Spleen (tissue), 7 donors: ENCODE data around the gene RB1.

ENCODE experiments used
- POLR2A ChIP-seq, 3 donors: fragments of 450-650 bp; IDR thresholded peaks; one replicate each; pipeline ENCODE4 v1.5.1; 2017; ENCODE audit warnings: antibody characterized with exemption in 3 of 3, mild to moderate bottlenecking in 1 of 3
- TF ChIP-seq, protein P1 (sequence below), 11 experiments: fragments of 200-600 bp in 7 of 11; fragments of 450-650 bp in 4 of 11; sonication (generic) in 4 of 11; IDR thresholded peaks in 8 of 11; conservative IDR thresholded peaks in 3 of 11; 1 replicate in 7 of 11; 2 replicates in 4 of 11; pipeline versions ENCODE4 v1.4.0 to v1.8.0; 2016 to 2021; ENCODE audit warnings: antibody characterized with exemption in 11 of 11, inconsistent platforms in 4 of 11, mild to moderate bottlenecking in 1 of 11
- donor health status: DM: no; HTN: no; CAD: no; lungs with moderate emphysema.
- donor health status: DM: no; HTN: no; CAD: no.
- donor health status: DM: no; HTN: no; CAD: no.

- no peak for TF ChIP-seq POLR2A (IDR thresholded peaks at IDR 0.05)
- TF ChIP-seq, protein P1, sequence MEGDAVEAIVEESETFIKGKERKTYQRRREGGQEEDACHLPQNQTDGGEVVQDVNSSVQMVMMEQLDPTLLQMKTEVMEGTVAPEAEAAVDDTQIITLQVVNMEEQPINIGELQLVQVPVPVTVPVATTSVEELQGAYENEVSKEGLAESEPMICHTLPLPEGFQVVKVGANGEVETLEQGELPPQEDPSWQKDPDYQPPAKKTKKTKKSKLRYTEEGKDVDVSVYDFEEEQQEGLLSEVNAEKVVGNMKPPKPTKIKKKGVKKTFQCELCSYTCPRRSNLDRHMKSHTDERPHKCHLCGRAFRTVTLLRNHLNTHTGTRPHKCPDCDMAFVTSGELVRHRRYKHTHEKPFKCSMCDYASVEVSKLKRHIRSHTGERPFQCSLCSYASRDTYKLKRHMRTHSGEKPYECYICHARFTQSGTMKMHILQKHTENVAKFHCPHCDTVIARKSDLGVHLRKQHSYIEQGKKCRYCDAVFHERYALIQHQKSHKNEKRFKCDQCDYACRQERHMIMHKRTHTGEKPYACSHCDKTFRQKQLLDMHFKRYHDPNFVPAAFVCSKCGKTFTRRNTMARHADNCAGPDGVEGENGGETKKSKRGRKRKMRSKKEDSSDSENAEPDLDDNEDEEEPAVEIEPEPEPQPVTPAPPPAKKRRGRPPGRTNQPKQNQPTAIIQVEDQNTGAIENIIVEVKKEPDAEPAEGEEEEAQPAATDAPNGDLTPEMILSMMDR (IDR thresholded peaks at IDR 0.05 in 8 of 11, conservative IDR thresholded peaks at IDR 0.05 in 3 of 11) = no peak
Observed at GRCh38 chr13:48403913-48404312, 100.4 kb downstream of the RB1 start.
